Measurements from ENCODE around the gene CTDSPL2. TPM values are rescaled to one million over a fixed set of nuclear protein-coding genes. Genes with fewer than 3 reads are reported as not detected.

Gene CTDSPL2
- polyA plus RNA-seq, 12 donors: 36.8 to 61.2 (median 46.3) TPM; not detected in 1

Other genes starting within 250 kb of the CTDSPL2 start
- 1 to 10 TPM in 2 of 12 donors, under 1 TPM in 9, not detected in 1; 0.22 to 2.0 (median 0.57) TPM for gene FRMD5, start 232.4 kb upstream of the CTDSPL2 start, polyA plus RNA-seq (ENCODE audit: insufficient read length in 12 of 12)
- 100 to 1,000 TPM in 2 of 12 donors, 10 to 100 TPM in 9, not detected in 1; 68.3 to 101 (median 85.0) TPM for gene GOLM2, start 138.9 kb upstream of the CTDSPL2 start, polyA plus RNA-seq (ENCODE audit: insufficient read length in 12 of 12)
- 100 to 1,000 TPM in 3 of 12 donors, 10 to 100 TPM in 8, not detected in 1; 80.7 to 108 (median 96.0) TPM for gene EIF3J, start 109.5 kb downstream of the CTDSPL2 start, polyA plus RNA-seq (ENCODE audit: insufficient read length in 12 of 12)
- 10 to 100 TPM in 11 of 12 donors, not detected in 1; 32.7 to 87.2 (median 38.9) TPM for gene SPG11, start 236.0 kb downstream of the CTDSPL2 start, polyA plus RNA-seq (ENCODE audit: insufficient read length in 12 of 12)

Data from muscle of arm (tissue), 12 donors.